Fibroblast of the aortic adventitia (primary cell): Measurements from ENCODE around the gene RHNO1. TPM values are rescaled to one million over a fixed set of nuclear protein-coding genes. Genes with fewer than 3 reads are reported as not detected.
A peak's percentile ranks its signal among the peaks of the same experiment; 100 is the strongest.

Experiments
- DNase-seq: peaks from one replicate; pipeline ENCODE4 v3.0.0-alpha.2; 2010; ENCODE audit warnings: low read depth
- H3K4me3 ChIP-seq: 2 replicates; pipeline ENCODE4 v1.5.1; 2011; ENCODE audit warnings: low read depth, mild to moderate bottlenecking, control low read depth, low read length, moderate library complexity
- CTCF ChIP-seq: IDR thresholded peaks from 2 replicates; pipeline ENCODE4 v1.5.1; 2011; ENCODE audit warnings: mild to moderate bottlenecking, low read length, control low read depth, inconsistent platforms; ENCODE audit not compliant: insufficient read depth
- total RNA-seq: library from RNA; depleted of rRNA; stranded (reverse); fragments of >200 nt; gene quantifications from 2 replicates; pipeline ENCODE4 v1.2.3, GENCODE V29; 2012; ENCODE audit warnings: low replicate concordance

The RHNO1 gene
- total RNA-seq, 1 donor, result 41.4 TPM

- TF ChIP-seq CTCF, result no peak
- DNase-seq, result peak; percentile 22
- peak overlapping the region; percentile 82 for H3K4me3 ChIP-seq
Measured at GRCh38 chr12:2876431-2877046, 484 bp upstream of the RHNO1 start.

- peak; percentile 63 for DNase-seq
- no peak for TF ChIP-seq CTCF
Measured at GRCh38 chr12:2877953-2878732, 1.1 kb downstream of the RHNO1 start.

GRCh38 chr12:2879853-2880252 lies 2.8 kb downstream of the RHNO1 start:
- TF ChIP-seq CTCF, result no peak
- DNase-seq, result no peak
- no peak overlapping the region for H3K4me3 ChIP-seq

More at GRCh38 chr12:2877953-2878732, 1.1 kb downstream of the RHNO1 start:
- H3K4me3 ChIP-seq, result peak overlapping the region; percentile 82

- no peak for TF ChIP-seq CTCF
- DNase-seq, result no peak
- no peak overlapping the region for H3K4me3 ChIP-seq
Measured at GRCh38 chr12:2884810-2885209, 7.8 kb downstream of the RHNO1 start.

- TF ChIP-seq CTCF, result no peak
- H3K4me3 ChIP-seq, result no peak overlapping the region
- no peak for DNase-seq
Measured at GRCh38 chr12:2886768-2887450, 9.9 kb downstream of the RHNO1 start.

GRCh38 chr12:2890001-2890387 lies 13.0 kb downstream of the RHNO1 start:
- peak overlapping the region; percentile 68 for H3K4me3 ChIP-seq
- TF ChIP-seq CTCF, result no peak
- no peak for DNase-seq
